GM23248 (cell line): ENCODE results near the gene ARRDC5. TPM values are rescaled to one million over a fixed set of nuclear protein-coding genes. Genes with fewer than 3 reads are reported as not detected.

Source experiments
- DNase-seq: peaks from one replicate; pipeline ENCODE4 v3.0.0-alpha.2; 2015
- H2AFZ ChIP-seq: fragments of 200-600 bp; sonication (generic); 2 replicates; pipeline ENCODE4 v1.6.1; 2016; ENCODE audit warnings: antibody characterized with exemption
- H3F3A ChIP-seq: fragments of 200-600 bp; sonication (generic); 2 replicates; pipeline ENCODE4 v1.6.1; 2016; ENCODE audit warnings: mild to moderate bottlenecking, antibody characterized with exemption, mixed run types; ENCODE audit not compliant: insufficient read depth
- H3K27ac ChIP-seq: fragments of 200-600 bp; sonication (generic); 2 replicates; pipeline ENCODE4 v1.5.1; 2016; ENCODE audit warnings: mild to moderate bottlenecking
- H3K27me3 ChIP-seq: fragments of 200-600 bp; sonication (generic); replicated peaks from 2 replicates; pipeline ENCODE4 v1.6.1; 2016; ENCODE audit warnings: mild to moderate bottlenecking; ENCODE audit not compliant: insufficient read depth
- H3K36me3 ChIP-seq: fragments of 200-600 bp; sonication (generic); 2 replicates; pipeline ENCODE4 v1.6.1; 2016; ENCODE audit warnings: low read depth, mild to moderate bottlenecking
- H3K4me1 ChIP-seq: fragments of 200-600 bp; sonication (generic); 2 replicates; pipeline ENCODE4 v1.6.1; 2016; ENCODE audit warnings: mild to moderate bottlenecking; ENCODE audit not compliant: insufficient read depth
- H3K4me2 ChIP-seq: fragments of 200-600 bp; sonication (generic); one replicate; pipeline ENCODE4 v1.6.1; 2016; ENCODE audit warnings: mild to moderate bottlenecking; ENCODE audit not compliant: unreplicated experiment
- H3K4me3 ChIP-seq: fragments of 200-600 bp; sonication (generic); 2 replicates; pipeline ENCODE4 v1.5.1; 2016; ENCODE audit warnings: mild to moderate bottlenecking
- H3K79me2 ChIP-seq: fragments of 200-600 bp; sonication (generic); 2 replicates; pipeline ENCODE4 v1.6.1; 2016; ENCODE audit warnings: mild to moderate bottlenecking; ENCODE audit not compliant: insufficient read depth
- H3K9ac ChIP-seq: fragments of 200-600 bp; sonication (generic); 2 replicates; pipeline ENCODE4 v1.6.1; 2016; ENCODE audit warnings: mild to moderate bottlenecking
- H3K9me2 ChIP-seq: fragments of 200-600 bp; sonication (generic); 2 replicates; pipeline ENCODE4 v1.6.1; 2016; ENCODE audit warnings: mixed run types, mild to moderate bottlenecking, moderate library complexity; ENCODE audit not compliant: insufficient read depth
- H3K9me3 ChIP-seq: fragments of 200-600 bp; sonication (generic); one replicate; pipeline ENCODE4 v1.6.1; 2017; ENCODE audit warnings: low read depth
- H4K20me1 ChIP-seq: fragments of 200-600 bp; sonication (generic); 2 replicates; pipeline ENCODE4 v1.6.0; 2016; ENCODE audit not compliant: insufficient read depth
- EZH2 ChIP-seq: fragments of 200-600 bp; sonication (generic); IDR thresholded peaks from 2 replicates; pipeline ENCODE4 v1.6.1; 2018; ENCODE audit warnings: antibody characterized with exemption, mild to moderate bottlenecking; ENCODE audit not compliant: insufficient read depth, poor library complexity, severe bottlenecking
- EZH2phosphoT487 ChIP-seq: fragments of 200-600 bp; sonication (generic); IDR thresholded peaks from 2 replicates; pipeline ENCODE4 v1.6.1; 2018; ENCODE audit warnings: antibody characterized with exemption, moderate library complexity, mild to moderate bottlenecking, low read depth; ENCODE audit not compliant: insufficient read depth
- WGBS, 2 experiments: methylation state at CpG; one replicate each; pipeline ENCODE4 v1.1.6; 2015 to 2017; ENCODE audit warnings: low lambda C conversion rate in 2 of 2, low coverage in 1 of 2; ENCODE audit errors: missing lambda C conversion rate in 2 of 2; 5-methylcytosine and 5-hydroxymethylcytosine counted together
- in situ Hi-C: fragments of 300-500 bp; cut with MboI; formaldehyde crosslinking; loops from 2 replicates; pipeline ENCODE4 v1.15.0; 2020
- polyA plus RNA-seq: library from polyadenylated mRNA; unstranded; fragments of >200 nt; fragmentation: Nextera tagmentation; extraction: Ambion mirVana; gene quantifications from 2 replicates; pipeline ENCODE4 v1.2.1, GENCODE V29; 2016
- total RNA-seq: library from RNA; depleted of rRNA; stranded (reverse); fragments of >200 nt; shearing (Covaris generic); gene quantifications from 2 replicates; pipeline ENCODE4 v1.2.3, GENCODE V29; 2014

The ARRDC5 gene
- total and polyA plus RNA-seq, 2 experiments from 2014 or later = not detected

GRCh38 chr19:4879041-4879440, 23.7 kb downstream of the ARRDC5 start:
- Histone ChIP-seq H2AFZ (no peak overlapping the region), H3K4me1 (no peaks in the 10 kb centered on the region), H3F3A (no peaks in the 10 kb centered on the region), H3K27me3 (no peaks in the 10 kb centered on the region), H3K9me2 (no peaks in the 10 kb centered on the region), H3K9ac (no peak overlapping the region), H3K4me3 (no peak overlapping the region), H3K4me2 (no peak overlapping the region), H3K9me3 (no peaks in the 10 kb centered on the region), H4K20me1 (no peaks in the 10 kb centered on the region), H3K79me2 (no peaks in the 10 kb centered on the region), H3K27ac (no peak overlapping the region), H3K36me3 (no peaks in the 10 kb centered on the region)
- WGBS, 2 experiments = 88 to 92% methylated on average over 11 of the region's 11 CpGs
- in situ Hi-C loops = no loop called here
- no peak for DNase-seq
- no peak for TF ChIP-seq EZH2
- TF ChIP-seq EZH2phosphoT487 = no peak

- H3K4me3 ChIP-seq = no peak overlapping the region
- in situ Hi-C loops = no loop called here
Observed at GRCh38 chr19:4878491-4878968, 24.2 kb downstream of the ARRDC5 start.

GRCh38 chr19:4877753-4878490, 24.8 kb downstream of the ARRDC5 start:
- no peak overlapping the region for H3K27ac ChIP-seq

More at GRCh38 chr19:4878491-4878968, 24.2 kb downstream of the ARRDC5 start:
- H3K79me2 ChIP-seq = no peaks in the 10 kb centered on the region
- H3K36me3 ChIP-seq = no peaks in the 10 kb centered on the region
- no peak overlapping the region for H2AFZ ChIP-seq
- no peak overlapping the region for H3K27ac ChIP-seq
- no peak for DNase-seq
- H3K9me3 ChIP-seq = no peaks in the 10 kb centered on the region
- no peak overlapping the region for H3K4me2 ChIP-seq
- no peaks in the 10 kb centered on the region for H3K9me2 ChIP-seq
- H3F3A ChIP-seq = no peaks in the 10 kb centered on the region
- WGBS, 2 experiments = 65 to 67% methylated on average over 13 to 23 of the region's 23 CpGs
- H3K27me3 ChIP-seq = no peaks in the 10 kb centered on the region
- no peaks in the 10 kb centered on the region for H3K4me1 ChIP-seq
- TF ChIP-seq EZH2 (no peak), EZH2phosphoT487 (no peak)
- no peaks in the 10 kb centered on the region for H4K20me1 ChIP-seq
- H3K9ac ChIP-seq = no peak overlapping the region

GRCh38 chr19:4873930-4874329, 28.8 kb downstream of the ARRDC5 start:
- in situ Hi-C loops = no loop called here
- no peaks in the 10 kb centered on the region for H3K9me3 ChIP-seq

More at GRCh38 chr19:4877753-4878490, 24.8 kb downstream of the ARRDC5 start:
- no peaks in the 10 kb centered on the region for H3K4me1 ChIP-seq
- WGBS, 2 experiments = 70 to 80% methylated on average over 20 to 30 of the region's 30 CpGs
- H3K27me3 ChIP-seq = no peaks in the 10 kb centered on the region
- no peaks in the 10 kb centered on the region for H3K9me2 ChIP-seq
- no peak overlapping the region for H3K4me3 ChIP-seq
- no peak for TF ChIP-seq EZH2phosphoT487
- TF ChIP-seq EZH2 = no peak
- H3K9ac ChIP-seq = no peak overlapping the region
- no peak overlapping the region for H3K4me2 ChIP-seq
- in situ Hi-C loops = no loop called here
- H3K9me3 ChIP-seq = no peaks in the 10 kb centered on the region
- no peak overlapping the region for H2AFZ ChIP-seq
- no peaks in the 10 kb centered on the region for H3K36me3 ChIP-seq
- peaks cover 2% of the 10 kb centered on the region; the same call in 1 of the 2 replicates for H3F3A ChIP-seq
- no peaks in the 10 kb centered on the region for H4K20me1 ChIP-seq
- no peaks in the 10 kb centered on the region for H3K79me2 ChIP-seq
- no peak for DNase-seq

More at GRCh38 chr19:4873930-4874329, 28.8 kb downstream of the ARRDC5 start:
- no peaks in the 10 kb centered on the region for H3K36me3 ChIP-seq
- no peak overlapping the region for H3K4me2 ChIP-seq
- H3K27ac ChIP-seq = no peak overlapping the region
- no peaks in the 10 kb centered on the region for H3K27me3 ChIP-seq
- peaks cover 12% of the 10 kb centered on the region for H3K4me1 ChIP-seq
- peaks cover 25% of the 10 kb centered on the region for H3F3A ChIP-seq
- no peak for TF ChIP-seq EZH2phosphoT487
- no peak for TF ChIP-seq EZH2
- H4K20me1 ChIP-seq = no peaks in the 10 kb centered on the region
- WGBS, 2 experiments = 84 to 87% methylated on average over 3 of the region's 3 CpGs
- H3K4me3 ChIP-seq = no peak overlapping the region
- no peaks in the 10 kb centered on the region for H3K79me2 ChIP-seq
- DNase-seq = no peak
- no peak overlapping the region for H2AFZ ChIP-seq
- no peaks in the 10 kb centered on the region for H3K9me2 ChIP-seq
- no peak overlapping the region for H3K9ac ChIP-seq
